RKO (cell line): Measurements from ENCODE around the gene DUSP1.
A peak's percentile ranks its signal among the peaks of the same experiment; 100 is the strongest.

ENCODE experiments used
- DNase-seq: peaks from one replicate; pipeline ENCODE4 v3.0.0-alpha.2; 2016; ENCODE audit warnings: low spot score

Gene DUSP1

GRCh38 chr5:172777881-172778814 is 7.2 kb upstream of the DUSP1 start:
- DNase-seq = peak; percentile 79

- no peak for DNase-seq
Observed at GRCh38 chr5:172776235-172776594, 5.2 kb upstream of the DUSP1 start.

GRCh38 chr5:172775326-172776234 is 4.6 kb upstream of the DUSP1 start:
- DNase-seq = no peak

- DNase-seq = no peak
Observed at GRCh38 chr5:172774561-172775315, 3.7 kb upstream of the DUSP1 start.

- DNase-seq = no peak
Observed at GRCh38 chr5:172773481-172774469, 2.8 kb upstream of the DUSP1 start.

GRCh38 chr5:172772112-172772906 is 1.3 kb upstream of the DUSP1 start:
- DNase-seq = peak; percentile 73

- peak; percentile 48 for DNase-seq
Observed at GRCh38 chr5:172771439-172772111, 580 bp upstream of the DUSP1 start.

- no peak for DNase-seq
Observed at GRCh38 chr5:172770374-172770674, 671 bp downstream of the DUSP1 start.

- DNase-seq = peak; percentile 53
Observed at GRCh38 chr5:172769616-172770373, 1.2 kb downstream of the DUSP1 start.

GRCh38 chr5:172769342-172769615 is 1.7 kb downstream of the DUSP1 start:
- no peak for DNase-seq

- no peak for DNase-seq
Observed at GRCh38 chr5:172768573-172769341, 2.2 kb downstream of the DUSP1 start.

GRCh38 chr5:172768098-172768572 is 2.9 kb downstream of the DUSP1 start:
- no peak for DNase-seq

GRCh38 chr5:172766287-172767108 is 4.5 kb downstream of the DUSP1 start:
- DNase-seq = no peak

GRCh38 chr5:172765766-172766286 is 5.2 kb downstream of the DUSP1 start:
- no peak for DNase-seq

- DNase-seq = peak; percentile 100
Observed at GRCh38 chr5:172764861-172765765, 5.9 kb downstream of the DUSP1 start.

GRCh38 chr5:172763120-172763464 is 7.9 kb downstream of the DUSP1 start:
- DNase-seq = no peak
